Mammary epithelial cell (primary cell): ENCODE data around the gene PMM1.
A peak's percentile ranks its signal among the peaks of the same experiment; 100 is the strongest.

ENCODE experiments used
- EZH2 ChIP-seq: IDR thresholded peaks from 2 replicates; pipeline ENCODE4 v1.6.1; 2012; ENCODE audit warnings: low read length, inconsistent platforms, borderline replicate concordance
- TF ChIP-seq, protein P1 (sequence below), 2 donors: IDR thresholded peaks in 1 of 2; conservative IDR thresholded peaks in 1 of 2; 2 replicates each; pipeline ENCODE4 v1.5.1; 2011 to 2012; ENCODE audit warnings: inconsistent platforms in 2 of 2, low read length in 2 of 2, mild to moderate bottlenecking in 2 of 2, control low read depth in 1 of 2, low read depth in 1 of 2; ENCODE audit not compliant: insufficient read depth in 1 of 2; ENCODE audit errors: extremely low read depth in 1 of 2

DNA sequence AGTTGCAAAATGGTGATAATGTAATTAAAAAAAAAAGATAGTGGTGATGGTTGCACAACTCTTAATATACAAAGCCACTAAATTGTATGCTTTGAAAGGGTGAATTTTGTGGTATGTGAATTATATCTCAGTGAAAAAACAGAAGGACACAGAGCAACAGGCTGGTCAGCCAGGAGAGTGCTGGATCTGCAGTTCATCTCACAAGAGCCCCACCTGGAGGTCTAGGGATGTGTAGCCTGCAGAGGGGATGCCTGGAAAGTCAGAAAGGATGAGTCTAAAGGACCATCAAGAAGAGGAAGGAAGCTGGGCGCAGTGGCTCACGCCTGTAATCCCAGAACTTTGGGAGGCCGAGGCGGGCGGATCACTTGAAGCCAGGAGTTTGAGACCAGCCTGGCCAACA, 54.4 kb downstream of the PMM1 start:
- TF ChIP-seq, protein P1, sequence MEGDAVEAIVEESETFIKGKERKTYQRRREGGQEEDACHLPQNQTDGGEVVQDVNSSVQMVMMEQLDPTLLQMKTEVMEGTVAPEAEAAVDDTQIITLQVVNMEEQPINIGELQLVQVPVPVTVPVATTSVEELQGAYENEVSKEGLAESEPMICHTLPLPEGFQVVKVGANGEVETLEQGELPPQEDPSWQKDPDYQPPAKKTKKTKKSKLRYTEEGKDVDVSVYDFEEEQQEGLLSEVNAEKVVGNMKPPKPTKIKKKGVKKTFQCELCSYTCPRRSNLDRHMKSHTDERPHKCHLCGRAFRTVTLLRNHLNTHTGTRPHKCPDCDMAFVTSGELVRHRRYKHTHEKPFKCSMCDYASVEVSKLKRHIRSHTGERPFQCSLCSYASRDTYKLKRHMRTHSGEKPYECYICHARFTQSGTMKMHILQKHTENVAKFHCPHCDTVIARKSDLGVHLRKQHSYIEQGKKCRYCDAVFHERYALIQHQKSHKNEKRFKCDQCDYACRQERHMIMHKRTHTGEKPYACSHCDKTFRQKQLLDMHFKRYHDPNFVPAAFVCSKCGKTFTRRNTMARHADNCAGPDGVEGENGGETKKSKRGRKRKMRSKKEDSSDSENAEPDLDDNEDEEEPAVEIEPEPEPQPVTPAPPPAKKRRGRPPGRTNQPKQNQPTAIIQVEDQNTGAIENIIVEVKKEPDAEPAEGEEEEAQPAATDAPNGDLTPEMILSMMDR (conservative IDR thresholded peaks at IDR 0.05 in 1 of 2, IDR thresholded peaks at IDR 0.05 in 1 of 2; ENCODE audit: extremely low read depth in 1 of 2, insufficient read depth in 1 of 2, low read depth in 1 of 2, low read length in 2 of 2): peak in 1 of 2 donors; percentile 22
- no peak for TF ChIP-seq EZH2
